ENCODE data around the gene THPO. TPM values are rescaled to one million over a fixed set of nuclear protein-coding genes. Genes with fewer than 3 reads are reported as not detected.
A peak's percentile ranks its signal among the peaks of the same experiment; 100 is the strongest.

THPO gene
- total RNA-seq, 4 donors from 2014 or later: 0.13 TPM; not detected in 3

- H3K4me3 ChIP-seq (replicated peaks in 1 of 3): no peak overlapping the region
- H3K9me3 ChIP-seq: no peaks in the 10 kb centered on the region
- no peaks in the 10 kb centered on the region for H3K4me1 ChIP-seq
- TF ChIP-seq POLR2A (IDR thresholded peaks at IDR 0.05) (no peak), CTCF (IDR thresholded peaks at IDR 0.05) (peak; percentile 18 to 80 (median 40))
- intact Hi-C loops (cut with DNase I): no loop called here
- H3K27ac ChIP-seq: no peak overlapping the region
- DNase-seq: peak; percentile 40 to 46
- H3K36me3 ChIP-seq: no peaks in the 10 kb centered on the region
- no peaks in the 10 kb centered on the region for H3K27me3 ChIP-seq
- 40 to 66% methylated on average over 7 to 9 of the region's 18 CpGs for WGBS, 2 donors
These were observed 23.8 kb downstream of the THPO start for GRCh38 chr3:184354121-184354728.

- TF ChIP-seq POLR2A (IDR thresholded peaks at IDR 0.05) (no peak), CTCF (IDR thresholded peaks at IDR 0.05) (no peak)
- intact Hi-C loops (cut with DNase I): no loop called here
- H3K9me3 ChIP-seq: no peaks in the 10 kb centered on the region
- no peak overlapping the region for H3K4me3 ChIP-seq (replicated peaks in 1 of 3)
- H3K4me1 ChIP-seq: no peaks in the 10 kb centered on the region
- no peaks in the 10 kb centered on the region for H3K36me3 ChIP-seq
- H3K27ac ChIP-seq: no peak overlapping the region
- WGBS, 2 donors: 93 to 100% methylated on average over 2 to 3 of the region's 11 CpGs
- H3K27me3 ChIP-seq: no peaks in the 10 kb centered on the region
- no peak for DNase-seq
These were observed 24.5 kb downstream of the THPO start for GRCh38 chr3:184353546-184353941.

DNA sequence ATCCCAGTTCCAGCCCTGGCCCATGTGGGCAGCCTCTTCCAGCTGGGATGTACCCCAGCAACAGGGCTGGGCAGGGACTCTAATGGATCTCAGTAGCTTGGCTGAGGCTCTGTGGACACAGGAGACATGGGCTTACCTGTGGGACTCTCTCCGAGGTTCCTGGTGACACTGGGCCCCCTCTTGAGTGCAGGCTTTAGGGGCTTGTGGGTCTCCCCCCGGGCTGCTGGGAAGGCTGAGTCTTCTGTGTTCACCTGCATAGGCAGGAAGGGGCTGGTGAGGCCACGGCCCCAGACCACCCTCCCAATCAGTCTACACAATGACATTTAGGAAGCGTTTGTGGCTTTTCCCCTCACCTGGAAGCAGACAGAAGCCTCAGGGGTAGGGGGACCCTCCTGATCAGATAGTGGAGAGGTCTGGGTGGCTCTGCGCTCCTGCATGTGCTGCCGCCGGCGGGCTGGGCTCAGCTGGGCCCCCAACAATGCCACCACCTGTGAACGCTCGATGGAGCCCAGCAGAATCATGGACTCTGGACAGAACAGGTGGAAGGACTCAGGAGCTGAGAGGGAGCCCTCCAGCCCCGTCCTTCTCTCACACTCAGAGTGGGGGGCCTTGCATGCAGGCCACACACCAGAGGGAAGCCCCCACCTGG, 25.0 kb downstream of the THPO start:
- no peak for DNase-seq
- intact Hi-C loops (cut with DNase I): no loop called here
- no peaks in the 10 kb centered on the region for H3K9me3 ChIP-seq
- TF ChIP-seq CTCF (IDR thresholded peaks at IDR 0.05): no peak
- no peak for TF ChIP-seq POLR2A (IDR thresholded peaks at IDR 0.05)
- no peaks in the 10 kb centered on the region for H3K36me3 ChIP-seq
- no peaks in the 10 kb centered on the region for H3K27me3 ChIP-seq
- H3K27ac ChIP-seq: no peak overlapping the region
- H3K4me1 ChIP-seq: no peaks in the 10 kb centered on the region
- H3K4me3 ChIP-seq (replicated peaks in 1 of 3): no peak overlapping the region
- 89 to 92% methylated on average over 10 to 11 of the region's 11 CpGs for WGBS, 2 donors

- WGBS, 2 donors: 86 to 88% methylated on average over 15 of the region's 15 CpGs
- Histone ChIP-seq H3K4me1 (no peaks in the 10 kb centered on the region), H3K4me3 (replicated peaks in 1 of 3) (no peak overlapping the region), H3K27ac (no peak overlapping the region), H3K27me3 (no peaks in the 10 kb centered on the region), H3K36me3 (no peaks in the 10 kb centered on the region), H3K9me3 (no peaks in the 10 kb centered on the region)
- no peak for DNase-seq
- TF ChIP-seq CTCF (IDR thresholded peaks at IDR 0.05): no peak
- no peak for TF ChIP-seq POLR2A (IDR thresholded peaks at IDR 0.05)
- intact Hi-C loops (cut with DNase I): no loop called here
These were observed 25.7 kb downstream of the THPO start for GRCh38 chr3:184352149-184352785.

All from thyroid gland (tissue), 4 donors.